ENCODE results near the gene RYR3. TPM values are rescaled to one million over a fixed set of nuclear protein-coding genes. Genes with fewer than 3 reads are reported as not detected.

RYR3 gene
- total RNA-seq, 1 experiment from 2014 or later = not detected

DNA sequence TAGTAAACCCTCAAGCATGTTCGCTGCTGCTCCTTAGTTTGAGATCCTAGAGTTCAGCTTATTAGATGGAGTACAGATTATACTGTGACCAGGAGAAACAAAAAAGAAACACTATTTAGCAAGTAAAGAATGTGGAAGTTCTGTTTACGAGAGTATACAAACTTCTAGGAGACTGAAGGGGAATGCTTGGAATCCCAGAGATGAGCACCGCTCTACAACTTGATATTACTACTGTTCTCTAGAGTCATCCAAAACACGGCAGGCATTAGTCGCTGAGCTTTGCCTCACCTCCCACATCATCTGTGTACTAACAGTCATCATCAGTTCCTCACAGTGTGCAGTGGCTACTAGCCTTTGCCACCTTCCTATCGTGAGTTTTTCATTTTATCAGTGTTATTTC, 536.1 kb downstream of the RYR3 start:
- no peak overlapping the region for H3K27ac Mint-ChIP-seq (ENCODE audit: low read depth, unreplicated experiment)
- BruUV-seq (replicated peaks) = no TSS peak
- H3K4me1 Mint-ChIP-seq (ENCODE audit: insufficient read depth, unreplicated experiment) = no peaks in the 10 kb centered on the region
- CTCF ChIA-PET = interaction anchor here (0.7 kb wide), 1 partner anchor 11 kb away, joined by 3 read pairs; no protein-coding TSS in a partner anchor
- H3K9me3 Mint-ChIP-seq (ENCODE audit: unreplicated experiment) = no peaks in the 10 kb centered on the region
- intact Hi-C loops (cut with micrococcal nuclease) = no loop called here
- POLR2A ChIA-PET = interaction anchor here (0.7 kb wide), 1 partner anchor 24 kb away, joined by 3 read pairs; no protein-coding TSS in a partner anchor
- TF ChIP-seq, protein P1, sequence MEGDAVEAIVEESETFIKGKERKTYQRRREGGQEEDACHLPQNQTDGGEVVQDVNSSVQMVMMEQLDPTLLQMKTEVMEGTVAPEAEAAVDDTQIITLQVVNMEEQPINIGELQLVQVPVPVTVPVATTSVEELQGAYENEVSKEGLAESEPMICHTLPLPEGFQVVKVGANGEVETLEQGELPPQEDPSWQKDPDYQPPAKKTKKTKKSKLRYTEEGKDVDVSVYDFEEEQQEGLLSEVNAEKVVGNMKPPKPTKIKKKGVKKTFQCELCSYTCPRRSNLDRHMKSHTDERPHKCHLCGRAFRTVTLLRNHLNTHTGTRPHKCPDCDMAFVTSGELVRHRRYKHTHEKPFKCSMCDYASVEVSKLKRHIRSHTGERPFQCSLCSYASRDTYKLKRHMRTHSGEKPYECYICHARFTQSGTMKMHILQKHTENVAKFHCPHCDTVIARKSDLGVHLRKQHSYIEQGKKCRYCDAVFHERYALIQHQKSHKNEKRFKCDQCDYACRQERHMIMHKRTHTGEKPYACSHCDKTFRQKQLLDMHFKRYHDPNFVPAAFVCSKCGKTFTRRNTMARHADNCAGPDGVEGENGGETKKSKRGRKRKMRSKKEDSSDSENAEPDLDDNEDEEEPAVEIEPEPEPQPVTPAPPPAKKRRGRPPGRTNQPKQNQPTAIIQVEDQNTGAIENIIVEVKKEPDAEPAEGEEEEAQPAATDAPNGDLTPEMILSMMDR (IDR thresholded peaks at IDR 0.05; ENCODE audit: unreplicated experiment) = no peak
- H3K36me3 Mint-ChIP-seq (ENCODE audit: insufficient read depth, unreplicated experiment) = peaks cover 5% of the 10 kb centered on the region
- no peak for DNase-seq (ENCODE audit: unreplicated experiment)
- H3K27me3 Mint-ChIP-seq (ENCODE audit: insufficient read depth, unreplicated experiment) = no peaks in the 10 kb centered on the region
- no peak overlapping the region for H3K4me3 Mint-ChIP-seq (ENCODE audit: unreplicated experiment)

DNA sequence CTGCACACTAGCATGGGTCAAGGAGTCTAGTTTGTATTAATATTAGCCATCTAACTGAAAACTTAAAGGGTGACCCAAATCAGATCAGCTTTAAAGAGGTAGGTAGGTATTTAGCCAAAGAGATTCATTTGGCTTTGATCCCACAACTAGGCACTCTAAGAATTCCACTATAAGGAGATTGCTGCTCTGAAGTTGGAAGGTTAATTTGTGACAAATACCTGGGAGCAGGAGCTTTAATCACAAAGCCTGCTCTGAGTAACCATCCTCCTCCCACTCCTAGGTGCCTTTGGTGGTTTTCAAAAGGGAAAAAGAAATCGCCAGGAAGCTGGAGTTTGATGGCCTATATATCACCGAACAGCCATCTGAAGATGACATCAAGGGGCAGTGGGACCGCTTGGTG, 537.2 kb downstream of the RYR3 start:
- Mint-ChIP-seq H3K4me3 (ENCODE audit: unreplicated experiment) (no peak overlapping the region), H3K9me3 (ENCODE audit: unreplicated experiment) (no peaks in the 10 kb centered on the region), H3K4me1 (ENCODE audit: insufficient read depth, unreplicated experiment) (no peaks in the 10 kb centered on the region), H3K27ac (ENCODE audit: low read depth, unreplicated experiment) (no peak overlapping the region), H3K36me3 (ENCODE audit: insufficient read depth, unreplicated experiment) (peaks cover 5% of the 10 kb centered on the region), H3K27me3 (ENCODE audit: insufficient read depth, unreplicated experiment) (no peaks in the 10 kb centered on the region)
- DNase-seq (ENCODE audit: unreplicated experiment) = no peak
- TF ChIP-seq, protein P1 (IDR thresholded peaks at IDR 0.05; ENCODE audit: unreplicated experiment) = no peak
- intact Hi-C loops (cut with micrococcal nuclease) = no loop called here
- TSS peak; percentile 15 for BruUV-seq (replicated peaks)
- POLR2A ChIA-PET = interaction anchor here (1.3 kb wide), 1 partner anchor 9 kb away, joined by 3 read pairs; no protein-coding TSS in a partner anchor
- CTCF ChIA-PET = interaction anchor here (0.5 kb wide), 1 partner anchor 12 kb away, joined by 3 read pairs; no protein-coding TSS in a partner anchor

DNA sequence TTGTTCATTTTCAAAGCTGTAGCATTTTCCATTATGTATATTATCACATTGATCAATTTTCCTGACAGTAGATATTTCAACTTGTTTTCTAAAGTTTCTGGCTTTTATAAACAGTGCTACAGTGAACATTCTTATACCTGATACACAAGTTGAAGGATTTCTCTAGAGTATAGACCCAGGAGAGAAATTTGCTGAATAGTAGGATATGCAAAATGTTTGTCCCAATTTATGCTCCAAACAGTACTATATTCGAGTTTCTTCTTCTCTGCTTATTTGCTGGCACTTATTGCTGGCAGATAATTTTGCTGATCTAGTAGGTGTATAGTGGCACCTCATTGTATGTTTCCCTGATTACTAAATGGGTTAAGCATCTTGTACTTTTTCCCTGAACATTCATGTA, 540.3 kb downstream of the RYR3 start:
- POLR2A ChIA-PET = interaction anchor here (0.6 kb wide), 1 partner anchor 149 kb away, joined by 3 read pairs; no protein-coding TSS in a partner anchor
- Mint-ChIP-seq H3K36me3 (ENCODE audit: insufficient read depth, unreplicated experiment) (peaks cover 5% of the 10 kb centered on the region), H3K9me3 (ENCODE audit: unreplicated experiment) (no peaks in the 10 kb centered on the region), H3K4me1 (ENCODE audit: insufficient read depth, unreplicated experiment) (no peaks in the 10 kb centered on the region), H3K27me3 (ENCODE audit: insufficient read depth, unreplicated experiment) (no peaks in the 10 kb centered on the region), H3K4me3 (ENCODE audit: unreplicated experiment) (no peak overlapping the region), H3K27ac (ENCODE audit: low read depth, unreplicated experiment) (no peak overlapping the region)
- DNase-seq (ENCODE audit: unreplicated experiment) = no peak
- no TSS peak for BruUV-seq (replicated peaks)
- CTCF ChIA-PET = interaction anchor here (1.5 kb wide), 1 partner anchor 114 kb away, joined by 6 read pairs; no protein-coding TSS in a partner anchor
- intact Hi-C loops (cut with micrococcal nuclease) = no loop called here
- TF ChIP-seq, protein P1 (IDR thresholded peaks at IDR 0.05; ENCODE audit: unreplicated experiment) = no peak

DNA sequence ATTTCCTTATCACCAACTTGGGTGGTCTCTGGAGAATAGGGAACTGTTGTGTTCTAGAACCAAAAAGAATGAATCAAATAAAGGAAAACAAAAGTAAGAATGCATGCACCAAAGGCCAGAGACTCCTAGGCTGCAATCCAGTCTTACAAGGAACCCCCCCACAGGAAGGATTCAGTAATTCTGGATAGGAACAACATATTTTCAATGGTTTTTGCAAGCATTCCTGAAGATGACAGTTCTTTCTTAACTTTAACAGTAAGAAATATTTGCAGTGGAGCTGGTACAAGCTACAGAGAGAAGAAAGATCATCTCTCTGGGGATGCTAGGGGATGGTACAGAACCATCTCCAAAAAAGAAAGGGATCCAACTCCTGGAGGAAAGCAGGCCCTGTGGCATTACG, 541.3 kb downstream of the RYR3 start:
- TF ChIP-seq, protein P1 (IDR thresholded peaks at IDR 0.05; ENCODE audit: unreplicated experiment) = no peak
- H3K9me3 Mint-ChIP-seq (ENCODE audit: unreplicated experiment) = no peaks in the 10 kb centered on the region
- no peak for DNase-seq (ENCODE audit: unreplicated experiment)
- H3K27ac Mint-ChIP-seq (ENCODE audit: low read depth, unreplicated experiment) = no peak overlapping the region
- CTCF ChIA-PET = no interaction called here
- no peaks in the 10 kb centered on the region for H3K4me1 Mint-ChIP-seq (ENCODE audit: insufficient read depth, unreplicated experiment)
- intact Hi-C loops (cut with micrococcal nuclease) = no loop called here
- H3K4me3 Mint-ChIP-seq (ENCODE audit: unreplicated experiment) = no peak overlapping the region
- H3K36me3 Mint-ChIP-seq (ENCODE audit: insufficient read depth, unreplicated experiment) = peaks cover 5% of the 10 kb centered on the region
- BruUV-seq (replicated peaks) = no TSS peak
- POLR2A ChIA-PET = interaction anchor here (0.6 to 0.7 kb wide), 2 partner anchors 538 to 1468 kb away, joined by 3 read pairs; no protein-coding TSS in a partner anchor
- no peaks in the 10 kb centered on the region for H3K27me3 Mint-ChIP-seq (ENCODE audit: insufficient read depth, unreplicated experiment)

All from MCF 10A (cell line).